ENCODE results near the gene ATP13A4. TPM values are rescaled to one million over a fixed set of nuclear protein-coding genes. Genes with fewer than 3 reads are reported as not detected.
A peak's percentile ranks its signal among the peaks of the same experiment; 100 is the strongest.

The ATP13A4 gene
- total and polyA plus RNA-seq, 3 experiments from 2014 or later, result 1.3 to 2.6 TPM; not detected in 1

- Mint-ChIP-seq H3K27ac (no peak overlapping the region), H3K4me1 (no peaks in the 10 kb centered on the region)
- POLR2A ChIA-PET, result no interaction called here
These were observed 14.4 kb upstream of the ATP13A4 start for GRCh38 chr3:193569119-193569518.

DNA sequence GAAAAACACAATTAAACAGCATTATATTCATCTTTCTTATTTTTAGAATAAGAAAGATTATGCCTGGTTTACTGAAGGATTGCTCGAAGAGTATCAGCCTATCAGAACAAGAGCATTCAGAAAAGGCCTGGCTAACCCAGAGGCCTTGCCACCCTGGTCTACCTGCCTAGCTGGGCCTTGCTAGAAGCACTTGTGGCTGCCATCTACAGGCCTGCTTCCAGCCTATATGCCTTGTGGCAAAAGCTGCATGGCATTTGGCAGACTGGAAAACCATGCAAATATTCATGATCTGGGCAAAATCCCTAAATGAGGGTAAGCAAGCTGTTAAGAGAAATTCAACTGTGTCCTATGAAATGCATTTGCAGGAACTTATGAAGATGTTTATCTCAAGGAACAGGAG lies 9.3 kb upstream of the ATP13A4 start:
- Mint-ChIP-seq H3K9me3 (no peaks in the 10 kb centered on the region), H3K4me1 (no peaks in the 10 kb centered on the region), H3K4me3 (no peak overlapping the region), H3K36me3 (no peaks in the 10 kb centered on the region), H3K27ac (no peak overlapping the region), H3K27me3 (peaks cover 0 to 2% of the 10 kb centered on the region in 2 donors)
- Histone ChIP-seq H3K27ac (ENCODE audit: low read depth, low read length) (no peak overlapping the region), H3K9me3 (ENCODE audit: low read length) (no peaks in the 10 kb centered on the region), H3K27me3 (ENCODE audit: insufficient read depth, low read length, poor library complexity, severe bottlenecking) (no peaks in the 10 kb centered on the region), H3K4me1 (ENCODE audit: insufficient read depth, low read length) (no peaks in the 10 kb centered on the region), H3K36me3 (ENCODE audit: insufficient read depth, low read length) (no peaks in the 10 kb centered on the region), H3K4me3 (ENCODE audit: low read length) (no peak overlapping the region)
- CTCF ChIA-PET, result no interaction called here
- no peak for DNase-seq
- POLR2A ChIA-PET, result no interaction called here

More at GRCh38 chr3:193569119-193569518, 14.4 kb upstream of the ATP13A4 start:
- Histone ChIP-seq H3K27ac (ENCODE audit: low read depth, low read length) (no peak overlapping the region), H3K4me3 (ENCODE audit: low read length) (no peak overlapping the region), H3K4me1 (ENCODE audit: insufficient read depth, low read length) (no peaks in the 10 kb centered on the region), H3K9me3 (ENCODE audit: low read length) (no peaks in the 10 kb centered on the region), H3K36me3 (ENCODE audit: insufficient read depth, low read length) (no peaks in the 10 kb centered on the region), H3K27me3 (ENCODE audit: insufficient read depth, low read length, poor library complexity, severe bottlenecking) (no peaks in the 10 kb centered on the region)
- CTCF ChIA-PET, result no interaction called here
- Mint-ChIP-seq H3K27me3 (peaks cover 0 to 2% of the 10 kb centered on the region in 2 donors), H3K4me3 (no peak overlapping the region), H3K9me3 (no peaks in the 10 kb centered on the region), H3K36me3 (no peaks in the 10 kb centered on the region)
- no peak for DNase-seq

GRCh38 chr3:193563426-193563825 lies 8.7 kb upstream of the ATP13A4 start:
- POLR2A ChIA-PET, result no interaction called here

DNA sequence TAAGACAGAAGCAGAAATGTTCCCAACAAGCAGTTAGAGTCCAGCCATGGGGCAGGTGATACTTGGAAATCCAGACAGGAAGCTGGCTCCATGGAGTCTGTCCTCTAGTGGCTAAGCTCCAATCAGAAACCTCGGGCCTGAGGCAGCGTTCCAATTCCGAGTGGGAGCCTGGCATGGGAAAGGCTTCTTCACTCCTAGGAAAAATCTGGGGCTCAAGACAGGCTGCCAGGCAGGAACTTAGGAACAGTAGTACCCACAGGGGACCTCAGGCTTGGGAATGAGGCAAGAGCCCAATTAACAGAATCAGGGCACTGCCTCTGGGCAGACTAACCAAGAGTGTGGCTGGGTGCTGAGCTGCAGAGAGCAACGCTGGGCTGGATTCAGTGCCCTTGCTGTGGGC lies 6.2 kb upstream of the ATP13A4 start:
- ChIA-PET CTCF (no interaction called here), POLR2A (no interaction called here)
- H3K27ac Mint-ChIP-seq, result no peak overlapping the region
- no peaks in the 10 kb centered on the region for H3K9me3 ChIP-seq (ENCODE audit: low read length)
- H3K9me3 Mint-ChIP-seq, result no peaks in the 10 kb centered on the region
- no peaks in the 10 kb centered on the region for H3K36me3 ChIP-seq (ENCODE audit: insufficient read depth, low read length)
- no peak overlapping the region for H3K4me3 ChIP-seq (ENCODE audit: low read length)
- H3K4me3 Mint-ChIP-seq, result no peak overlapping the region
- H3K36me3 Mint-ChIP-seq, result no peaks in the 10 kb centered on the region
- DNase-seq, result no peak
- H3K27me3 Mint-ChIP-seq, result peaks cover 0 to 3% of the 10 kb centered on the region in 2 donors
- H3K4me1 Mint-ChIP-seq, result no peaks in the 10 kb centered on the region
- H3K27ac ChIP-seq (ENCODE audit: low read depth, low read length), result no peak overlapping the region
- no peaks in the 10 kb centered on the region for H3K27me3 ChIP-seq (ENCODE audit: insufficient read depth, low read length, poor library complexity, severe bottlenecking)
- no peaks in the 10 kb centered on the region for H3K4me1 ChIP-seq (ENCODE audit: insufficient read depth, low read length)

More at GRCh38 chr3:193563426-193563825, 8.7 kb upstream of the ATP13A4 start:
- no peak for DNase-seq
- no peaks in the 10 kb centered on the region for H3K27me3 ChIP-seq (ENCODE audit: insufficient read depth, low read length, poor library complexity, severe bottlenecking)
- H3K9me3 Mint-ChIP-seq, result no peaks in the 10 kb centered on the region
- no peaks in the 10 kb centered on the region for H3K36me3 Mint-ChIP-seq
- no peaks in the 10 kb centered on the region for H3K9me3 ChIP-seq (ENCODE audit: low read length)
- no peaks in the 10 kb centered on the region for H3K36me3 ChIP-seq (ENCODE audit: insufficient read depth, low read length)
- no peaks in the 10 kb centered on the region for H3K4me1 ChIP-seq (ENCODE audit: insufficient read depth, low read length)
- no peak overlapping the region for H3K27ac Mint-ChIP-seq
- no peaks in the 10 kb centered on the region for H3K4me1 Mint-ChIP-seq
- H3K4me3 Mint-ChIP-seq, result no peak overlapping the region
- no peak overlapping the region for H3K4me3 ChIP-seq (ENCODE audit: low read length)
- CTCF ChIA-PET, result interaction anchor here (1.8 kb wide), 1 partner anchor 9 kb away, joined by 5 read pairs; no protein-coding TSS in a partner anchor
- no peak overlapping the region for H3K27ac ChIP-seq (ENCODE audit: low read depth, low read length)
- H3K27me3 Mint-ChIP-seq, result peaks cover 0 to 3% of the 10 kb centered on the region in 2 donors

- peaks cover 0 to 1% of the 10 kb centered on the region in 2 donors for H3K27me3 Mint-ChIP-seq
- no peaks in the 10 kb centered on the region for H3K9me3 ChIP-seq (ENCODE audit: low read length)
- H3K36me3 ChIP-seq (ENCODE audit: insufficient read depth, low read length), result no peaks in the 10 kb centered on the region
- H3K27ac Mint-ChIP-seq, result no peak overlapping the region
- DNase-seq, result no peak
- H3K4me1 ChIP-seq (ENCODE audit: insufficient read depth, low read length), result no peaks in the 10 kb centered on the region
- no peaks in the 10 kb centered on the region for H3K9me3 Mint-ChIP-seq
- no peak overlapping the region for H3K4me3 Mint-ChIP-seq
- H3K36me3 Mint-ChIP-seq, result no peaks in the 10 kb centered on the region
- CTCF ChIA-PET, result no interaction called here
- no peak overlapping the region for H3K27ac ChIP-seq (ENCODE audit: low read depth, low read length)
- no peaks in the 10 kb centered on the region for H3K27me3 ChIP-seq (ENCODE audit: insufficient read depth, low read length, poor library complexity, severe bottlenecking)
- no peak overlapping the region for H3K4me3 ChIP-seq (ENCODE audit: low read length)
- no peaks in the 10 kb centered on the region for H3K4me1 Mint-ChIP-seq
- POLR2A ChIA-PET, result no interaction called here
These were observed 5.4 kb upstream of the ATP13A4 start for GRCh38 chr3:193560091-193560490.

DNA sequence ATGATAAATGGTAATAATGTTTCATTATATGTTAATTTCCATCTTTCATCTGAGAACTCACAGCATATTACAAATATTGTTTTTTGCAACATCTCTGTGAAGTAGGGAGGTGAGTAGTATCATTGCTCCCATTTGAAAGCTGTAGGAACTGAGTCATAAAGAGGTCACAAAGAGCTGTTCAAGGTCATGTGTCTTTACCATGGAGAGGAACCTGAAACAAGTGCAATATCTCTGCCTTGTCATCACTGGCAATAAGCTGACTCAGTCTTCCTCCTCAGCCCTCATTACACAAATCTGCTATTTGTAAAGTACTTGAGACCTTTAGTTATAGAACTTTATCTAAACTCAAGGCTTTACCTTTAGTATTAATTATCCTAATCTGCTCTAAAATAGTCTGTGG lies 4.4 kb upstream of the ATP13A4 start:
- CTCF ChIA-PET, result no interaction called here
- POLR2A ChIA-PET, result no interaction called here
- Mint-ChIP-seq H3K27ac (no peak overlapping the region), H3K4me1 (no peaks in the 10 kb centered on the region), H3K9me3 (no peaks in the 10 kb centered on the region), H3K36me3 (no peaks in the 10 kb centered on the region), H3K27me3 (peaks cover 0 to 1% of the 10 kb centered on the region in 2 donors), H3K4me3 (no peak overlapping the region)
- no peaks in the 10 kb centered on the region for H3K27me3 ChIP-seq (ENCODE audit: insufficient read depth, low read length, poor library complexity, severe bottlenecking)
- DNase-seq, result no peak
- H3K27ac ChIP-seq (ENCODE audit: low read depth, low read length), result no peak overlapping the region
- H3K36me3 ChIP-seq (ENCODE audit: insufficient read depth, low read length), result no peaks in the 10 kb centered on the region
- no peaks in the 10 kb centered on the region for H3K4me1 ChIP-seq (ENCODE audit: insufficient read depth, low read length)
- no peak overlapping the region for H3K4me3 ChIP-seq (ENCODE audit: low read length)
- no peaks in the 10 kb centered on the region for H3K9me3 ChIP-seq (ENCODE audit: low read length)

- Histone ChIP-seq H3K27me3 (ENCODE audit: insufficient read depth, low read length, poor library complexity, severe bottlenecking) (no peaks in the 10 kb centered on the region), H3K4me3 (ENCODE audit: low read length) (no peak overlapping the region), H3K36me3 (ENCODE audit: insufficient read depth, low read length) (no peaks in the 10 kb centered on the region), H3K27ac (ENCODE audit: low read depth, low read length) (no peak overlapping the region), H3K4me1 (ENCODE audit: insufficient read depth, low read length) (no peaks in the 10 kb centered on the region), H3K9me3 (ENCODE audit: low read length) (no peaks in the 10 kb centered on the region)
- H3K27me3 Mint-ChIP-seq, result peaks cover 0 to 2% of the 10 kb centered on the region in 2 donors
- no peaks in the 10 kb centered on the region for H3K9me3 Mint-ChIP-seq
- H3K4me3 Mint-ChIP-seq, result no peak overlapping the region
- no peak for DNase-seq
- H3K4me1 Mint-ChIP-seq, result no peaks in the 10 kb centered on the region
- H3K27ac Mint-ChIP-seq, result no peak overlapping the region
- POLR2A ChIA-PET, result no interaction called here
- no peaks in the 10 kb centered on the region for H3K36me3 Mint-ChIP-seq
- CTCF ChIA-PET, result no interaction called here
These were observed 2.1 kb upstream of the ATP13A4 start for GRCh38 chr3:193556841-193557240.

- Histone ChIP-seq H3K27ac (ENCODE audit: low read depth, low read length) (no peak overlapping the region), H3K9me3 (ENCODE audit: low read length) (no peaks in the 10 kb centered on the region), H3K27me3 (ENCODE audit: insufficient read depth, low read length, poor library complexity, severe bottlenecking) (no peaks in the 10 kb centered on the region), H3K4me1 (ENCODE audit: insufficient read depth, low read length) (no peaks in the 10 kb centered on the region), H3K4me3 (ENCODE audit: low read length) (no peak overlapping the region), H3K36me3 (ENCODE audit: insufficient read depth, low read length) (no peaks in the 10 kb centered on the region)
- CTCF ChIA-PET, result no interaction called here
- Mint-ChIP-seq H3K9me3 (no peaks in the 10 kb centered on the region), H3K27ac (no peak overlapping the region), H3K4me3 (no peak overlapping the region), H3K4me1 (no peaks in the 10 kb centered on the region), H3K36me3 (peaks cover 0 to 2% (median 0%) of the 10 kb centered on the region in 3 donors), H3K27me3 (peaks cover 0 to 1% of the 10 kb centered on the region in 2 donors)
- no peak for DNase-seq
- POLR2A ChIA-PET, result no interaction called here
These were observed 1.1 kb downstream of the ATP13A4 start for GRCh38 chr3:193553586-193553985.

DNA sequence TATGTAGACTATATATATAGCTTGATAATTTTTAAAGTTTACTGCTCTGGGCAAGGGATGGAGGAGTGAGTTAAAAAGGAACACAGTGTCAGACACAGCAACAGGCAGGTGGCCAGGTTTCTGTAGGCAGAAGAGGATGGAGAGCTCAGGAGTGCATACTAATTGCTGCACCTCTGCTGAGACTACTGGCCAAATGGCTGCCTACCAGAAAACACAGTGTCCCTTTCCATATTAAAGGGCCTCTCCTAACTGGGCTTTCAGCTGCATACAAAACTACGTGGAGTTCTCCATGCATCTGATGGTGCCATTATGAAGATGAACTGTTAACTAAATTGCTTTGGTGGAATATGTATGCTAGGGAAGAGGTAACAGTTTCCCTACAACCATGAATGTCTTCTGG lies 1.8 kb downstream of the ATP13A4 start:
- Mint-ChIP-seq H3K36me3 (peaks cover 0 to 2% (median 0%) of the 10 kb centered on the region in 3 donors), H3K27ac (peak overlapping the region in 1 of 8 donors; percentile 57)
- POLR2A ChIA-PET, result no interaction called here

More for the DNA sequence above, 1.8 kb downstream of the ATP13A4 start:
- Histone ChIP-seq H3K4me1 (ENCODE audit: insufficient read depth, low read length) (no peaks in the 10 kb centered on the region), H3K9me3 (ENCODE audit: low read length) (no peaks in the 10 kb centered on the region), H3K27ac (ENCODE audit: low read depth, low read length) (no peak overlapping the region), H3K27me3 (ENCODE audit: insufficient read depth, low read length, poor library complexity, severe bottlenecking) (no peaks in the 10 kb centered on the region), H3K36me3 (ENCODE audit: insufficient read depth, low read length) (no peaks in the 10 kb centered on the region), H3K4me3 (ENCODE audit: low read length) (no peak overlapping the region)
- Mint-ChIP-seq H3K27me3 (peaks cover 0 to 1% of the 10 kb centered on the region in 2 donors), H3K9me3 (no peaks in the 10 kb centered on the region), H3K4me1 (no peaks in the 10 kb centered on the region), H3K4me3 (no peak overlapping the region)
- no peak for DNase-seq
- CTCF ChIA-PET, result no interaction called here

Data from CD8-positive, alpha-beta memory T cell (primary cell).